Common myeloid progenitor, CD34-positive (primary cell): ENCODE data around the gene HDAC9.

Source experiments
- CTCF ChIA-PET: fragments of 350-600 bp; sonication (Branson Sonifier 250); formaldehyde crosslinking; loops from one replicate; lab custom pipeline; 2021; ENCODE audit warnings: antibody characterized with exemption; lab: Charles Lee
- POLR2A ChIA-PET: fragments of 350-600 bp; sonication (Branson Sonifier 250); formaldehyde crosslinking; loops from one replicate; lab custom pipeline; 2021; ENCODE audit warnings: antibody characterized with exemption; lab: Charles Lee
- DNase-seq, 3 donors: peaks; one replicate each; pipeline versions ENCODE4 v3.0.0 to v3.0.0-alpha.2; 2013
- H3K27ac ChIP-seq, 2 experiments: 1 replicate in 1 of 2; 2 replicates in 1 of 2; pipeline ENCODE4 v1.7.0; 2013; ENCODE audit warnings: inconsistent platforms in 2 of 2, low read length in 2 of 2, mild to moderate bottlenecking in 2 of 2, low read depth in 1 of 2, moderate library complexity in 1 of 2; ENCODE audit not compliant: severe bottlenecking in 2 of 2, insufficient read depth in 1 of 2, poor library complexity in 1 of 2
- H3K27me3 ChIP-seq, 5 experiments: replicated peaks in 2 of 5; 1 replicate in 3 of 5; 2 replicates in 2 of 5; pipeline versions ENCODE4 v1.6.1 to v1.7.0; 2013; ENCODE audit warnings: low read length in 4 of 5, mild to moderate bottlenecking in 2 of 5, moderate library complexity in 2 of 5, inconsistent platforms in 1 of 5; ENCODE audit not compliant: insufficient read depth in 5 of 5, control insufficient read depth in 4 of 5
- H3K36me3 ChIP-seq, 4 experiments: 1 replicate in 2 of 4; 2 replicates in 2 of 4; pipeline versions ENCODE4 v1.6.1 to v1.7.0; 2013; ENCODE audit warnings: low read length in 3 of 4, control low read depth in 1 of 4, mild to moderate bottlenecking in 1 of 4; ENCODE audit not compliant: control insufficient read depth in 4 of 4, insufficient read depth in 4 of 4
- H3K4me1 ChIP-seq, 4 experiments: 1 replicate in 3 of 4; 2 replicates in 1 of 4; pipeline versions ENCODE4 v1.6.1 to v1.7.1; 2013; ENCODE audit warnings: low read length in 3 of 4, mild to moderate bottlenecking in 3 of 4, control low read depth in 1 of 4, inconsistent platforms in 1 of 4, moderate library complexity in 1 of 4; ENCODE audit not compliant: control insufficient read depth in 4 of 4, insufficient read depth in 4 of 4; ENCODE audit errors: control extremely low read depth in 1 of 4
- H3K4me3 ChIP-seq, 7 experiments: 1 replicate in 4 of 7; 2 replicates in 3 of 7; pipeline versions ENCODE4 v1.5.1 to v1.7.0; 2013; ENCODE audit warnings: mild to moderate bottlenecking in 7 of 7, low read length in 6 of 7, moderate library complexity in 6 of 7, inconsistent platforms in 2 of 7, low read depth in 2 of 7, control low read depth in 1 of 7; ENCODE audit not compliant: insufficient read depth in 4 of 7, control insufficient read depth in 1 of 7; ENCODE audit errors: extremely low read depth in 1 of 7
- H3K9me3 ChIP-seq, 5 experiments: 1 replicate in 4 of 5; 2 replicates in 1 of 5; pipeline versions ENCODE4 v1.6.1 to v1.7.1; 2013; ENCODE audit warnings: low read length in 4 of 5, mild to moderate bottlenecking in 2 of 5, inconsistent platforms in 1 of 5, low read depth in 1 of 5, moderate library complexity in 1 of 5; ENCODE audit not compliant: control insufficient read depth in 4 of 5, insufficient read depth in 2 of 5; ENCODE audit errors: control extremely low read depth in 1 of 5
- WGBS: methylation state at CpG from one replicate; pipeline ENCODE4 v1.1.5; 2013; ENCODE audit not compliant: insufficient coverage; 5-methylcytosine and 5-hydroxymethylcytosine counted together

Gene HDAC9

DNA sequence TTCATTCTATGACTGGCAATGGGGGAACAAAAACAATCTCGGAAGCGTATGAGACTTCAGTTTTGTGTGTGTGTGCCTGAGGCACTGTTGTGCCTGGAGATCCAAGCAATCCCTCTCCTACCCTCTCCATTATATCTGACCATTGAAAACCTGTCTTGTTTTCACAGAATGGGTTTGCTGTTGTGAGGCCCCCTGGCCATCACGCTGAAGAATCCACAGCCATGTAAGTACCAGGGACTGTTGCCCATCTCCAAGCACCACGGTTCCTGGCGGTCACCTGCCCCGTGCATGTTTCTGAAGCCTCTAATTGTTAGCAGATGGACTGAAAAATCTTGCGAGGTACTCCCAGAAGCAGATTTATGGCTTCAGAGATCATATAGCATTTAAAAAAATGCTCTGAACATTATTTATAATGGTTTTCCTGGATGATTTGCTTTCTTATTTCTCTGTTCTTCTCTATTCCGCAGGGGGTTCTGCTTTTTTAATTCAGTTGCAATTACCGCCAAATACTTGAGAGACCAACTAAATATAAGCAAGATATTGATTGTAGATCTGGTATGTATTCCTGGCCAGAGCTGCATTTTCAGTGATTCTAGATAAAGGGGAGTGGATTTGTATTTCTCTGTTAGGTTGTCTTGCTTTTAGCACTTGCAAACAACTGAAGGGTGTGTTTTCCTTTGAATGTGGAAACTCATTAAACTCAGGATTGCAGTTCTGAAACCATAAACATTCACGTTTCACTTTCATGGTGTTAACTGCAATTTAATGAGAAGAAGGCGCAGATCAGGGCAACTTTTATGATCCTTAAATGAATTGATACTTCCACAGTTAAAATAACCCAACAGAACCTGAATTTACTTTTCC lies 333.7 kb downstream of the HDAC9 start:
- WGBS = 98% methylated on average over 4 of the region's 11 CpGs
- no peaks in the 10 kb centered on the region for H3K9me3 ChIP-seq
- no peaks in the 10 kb centered on the region for H3K4me1 ChIP-seq
- no peak overlapping the region for H3K27ac ChIP-seq
- POLR2A ChIA-PET = no interaction called here
- no peak for DNase-seq
- no peak overlapping the region for H3K4me3 ChIP-seq
- H3K36me3 ChIP-seq = no peaks in the 10 kb centered on the region
- CTCF ChIA-PET = no interaction called here
- H3K27me3 ChIP-seq = no peaks in the 10 kb centered on the region

DNA sequence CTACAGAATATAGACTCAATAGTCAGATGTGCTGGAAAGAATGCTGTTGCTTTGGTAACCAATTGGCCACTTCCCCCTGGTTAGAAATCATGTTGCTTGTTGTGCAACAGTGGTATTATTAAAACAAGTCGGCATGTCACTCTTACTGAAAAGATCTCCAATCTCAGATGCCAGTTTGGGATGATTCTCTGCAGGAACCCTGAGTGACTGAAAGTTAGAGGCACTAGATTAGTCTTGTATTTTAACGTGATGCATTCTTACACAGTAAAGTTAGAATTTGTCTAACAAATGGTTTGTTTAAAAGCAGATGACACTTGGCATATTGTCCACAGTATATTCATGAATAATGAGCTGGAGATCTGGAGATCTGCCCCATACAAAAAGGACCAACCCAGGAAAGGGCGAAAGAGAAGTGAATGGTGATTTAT lies 334.3 kb downstream of the HDAC9 start:
- Histone ChIP-seq H3K4me3 (no peak overlapping the region), H3K36me3 (no peaks in the 10 kb centered on the region), H3K27ac (no peak overlapping the region), H3K4me1 (peaks cover 0 to 5% (median 3%) of the 10 kb centered on the region in 4 experiments), H3K27me3 (no peaks in the 10 kb centered on the region), H3K9me3 (no peaks in the 10 kb centered on the region)
- ChIA-PET POLR2A (no interaction called here), CTCF (no interaction called here)
- WGBS = 85% methylated on average over 3 of the region's 3 CpGs
- DNase-seq = no peak

DNA sequence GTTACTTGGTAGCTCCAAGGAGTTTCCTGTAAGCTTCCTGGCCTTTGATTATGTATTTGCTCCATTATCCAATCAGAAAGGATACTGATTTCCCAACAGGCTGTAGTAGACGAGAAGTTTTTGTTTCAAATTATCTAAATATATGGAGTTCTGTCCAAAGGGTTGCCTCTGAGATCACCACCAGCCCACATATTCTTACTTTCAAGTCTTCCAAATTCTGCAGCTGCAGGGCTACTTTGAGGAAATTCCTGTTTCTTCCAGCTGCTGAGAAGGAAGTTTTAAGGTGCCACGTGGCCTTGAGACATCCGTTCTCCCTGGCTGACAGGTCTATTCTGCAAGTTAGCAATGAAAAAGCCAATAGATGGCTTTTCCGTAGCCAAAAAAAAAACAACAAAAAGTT lies 335.9 kb downstream of the HDAC9 start:
- no peak for DNase-seq
- CTCF ChIA-PET = no interaction called here
- POLR2A ChIA-PET = no interaction called here

DNA sequence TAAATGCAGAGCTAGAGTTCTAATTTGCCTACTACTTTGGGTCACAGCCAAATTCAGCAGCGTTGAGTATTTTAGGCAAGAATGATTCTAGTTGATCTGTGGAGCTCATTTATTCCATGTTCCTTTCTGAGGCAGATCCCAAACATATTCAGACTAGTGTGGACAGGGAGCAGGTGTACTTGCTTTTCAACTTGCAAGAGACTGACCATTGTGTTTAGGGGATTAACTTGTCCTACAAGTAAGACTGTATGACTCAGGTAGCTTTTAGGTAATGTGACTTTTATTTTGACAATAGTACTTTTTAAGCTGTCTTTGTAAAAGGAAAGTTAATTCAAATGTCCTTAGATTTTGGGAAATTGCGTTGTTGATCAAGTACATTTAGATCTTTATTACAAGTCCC lies 336.4 kb downstream of the HDAC9 start:
- H3K36me3 ChIP-seq = no peaks in the 10 kb centered on the region
- POLR2A ChIA-PET = no interaction called here
- no peak overlapping the region for H3K27ac ChIP-seq
- peaks cover 0 to 1% (median 0%) of the 10 kb centered on the region in 5 experiments for H3K9me3 ChIP-seq
- H3K4me1 ChIP-seq = peaks cover 0 to 9% (median 7%) of the 10 kb centered on the region in 4 experiments
- no peaks in the 10 kb centered on the region for H3K27me3 ChIP-seq
- no CpG with 5 or more reads among the region's 2 CpGs for WGBS
- CTCF ChIA-PET = no interaction called here
- H3K4me3 ChIP-seq = no peak overlapping the region
- DNase-seq = no peak

More for the DNA sequence above, 335.9 kb downstream of the HDAC9 start:
- H3K4me1 ChIP-seq = peaks cover 0 to 9% (median 7%) of the 10 kb centered on the region in 4 experiments
- H3K27me3 ChIP-seq = no peaks in the 10 kb centered on the region
- WGBS = 66% methylated on average over 3 of the region's 4 CpGs
- H3K9me3 ChIP-seq = peaks cover 0 to 1% (median 0%) of the 10 kb centered on the region in 5 experiments
- H3K4me3 ChIP-seq = no peak overlapping the region
- no peak overlapping the region for H3K27ac ChIP-seq
- H3K36me3 ChIP-seq = no peaks in the 10 kb centered on the region

- CTCF ChIA-PET = no interaction called here
- H3K27me3 ChIP-seq = no peaks in the 10 kb centered on the region
- peaks cover 0 to 9% (median 7%) of the 10 kb centered on the region in 4 experiments for H3K4me1 ChIP-seq
- no peaks in the 10 kb centered on the region for H3K36me3 ChIP-seq
- POLR2A ChIA-PET = no interaction called here
- 98% methylated on average over 5 of the region's 8 CpGs for WGBS
- H3K4me3 ChIP-seq = no peak overlapping the region
- no peak for DNase-seq
- peaks cover 0 to 1% (median 0%) of the 10 kb centered on the region in 5 experiments for H3K9me3 ChIP-seq
- H3K27ac ChIP-seq = no peak overlapping the region
Observed at GRCh38 chr7:18834577-18834976, 339.0 kb downstream of the HDAC9 start.

DNA sequence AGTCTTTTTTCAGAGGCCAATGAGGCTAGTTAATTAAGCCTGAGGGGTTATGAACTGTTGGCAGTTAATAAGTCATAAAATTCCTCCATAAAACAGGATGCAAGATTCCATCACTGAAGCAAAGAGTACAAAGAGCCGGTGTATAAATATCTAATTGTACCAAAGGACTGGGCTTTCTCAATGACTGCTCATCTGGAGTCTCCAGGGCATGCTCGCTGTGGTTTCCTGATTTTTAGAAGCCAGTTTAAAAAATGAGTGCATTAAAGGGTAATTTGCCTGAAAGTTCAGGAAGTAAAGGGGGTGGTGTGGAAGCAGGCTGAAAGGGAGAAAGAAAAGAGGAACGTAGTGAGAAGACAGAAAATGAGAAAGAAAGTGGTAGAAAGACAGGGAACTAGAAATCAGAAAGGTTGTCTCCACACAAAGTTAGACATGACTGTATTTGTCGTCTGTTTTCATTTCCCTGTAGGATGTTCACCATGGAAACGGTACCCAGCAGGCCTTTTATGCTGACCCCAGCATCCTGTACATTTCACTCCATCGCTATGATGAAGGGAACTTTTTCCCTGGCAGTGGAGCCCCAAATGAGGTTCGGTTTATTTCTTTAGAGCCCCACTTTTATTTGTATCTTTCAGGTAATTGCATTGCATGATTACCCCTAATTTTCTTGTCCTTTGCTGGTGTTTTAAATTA lies 339.6 kb downstream of the HDAC9 start:
- Histone ChIP-seq H3K27ac (no peak overlapping the region), H3K36me3 (no peaks in the 10 kb centered on the region), H3K4me1 (peaks cover 0 to 9% (median 7%) of the 10 kb centered on the region in 4 experiments), H3K4me3 (no peak overlapping the region), H3K9me3 (peaks cover 0 to 1% (median 0%) of the 10 kb centered on the region in 5 experiments), H3K27me3 (no peaks in the 10 kb centered on the region)
- ChIA-PET CTCF (no interaction called here), POLR2A (no interaction called here)
- 32% methylated on average over 7 of the region's 7 CpGs for WGBS
- peak in 2 of 3 donors; percentile 19 to 23 for DNase-seq

DNA sequence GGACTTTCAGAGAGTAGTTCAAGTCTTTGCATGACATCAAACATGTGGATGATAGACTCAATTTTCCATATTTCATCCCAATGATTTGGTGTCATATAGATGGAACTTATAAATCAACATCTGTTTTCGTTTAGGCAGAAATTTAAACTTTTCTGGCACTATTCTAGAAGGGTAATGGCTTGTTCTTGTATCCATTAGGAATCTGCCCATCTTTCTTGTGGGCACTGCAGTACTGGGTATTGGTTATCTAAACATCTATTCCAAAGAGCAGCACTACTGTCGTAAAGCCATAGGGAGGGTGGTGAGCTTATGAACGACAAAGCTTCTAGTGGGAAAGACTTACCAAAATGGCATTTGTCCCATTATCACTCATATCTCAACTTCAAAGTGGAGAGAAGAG lies 348.4 kb downstream of the HDAC9 start:
- no peak for DNase-seq
- Histone ChIP-seq H3K4me1 (no peaks in the 10 kb centered on the region), H3K4me3 (no peak overlapping the region), H3K36me3 (no peaks in the 10 kb centered on the region), H3K27ac (no peak overlapping the region), H3K27me3 (no peaks in the 10 kb centered on the region), H3K9me3 (no peaks in the 10 kb centered on the region)
- ChIA-PET POLR2A (no interaction called here), CTCF (no interaction called here)
- WGBS = 100% methylated on average over 1 of the region's 3 CpGs
